ENCODE measurements around the gene RBCK1.
A peak's percentile ranks its signal among the peaks of the same experiment; 100 is the strongest.

The RBCK1 gene

GRCh38 chr20:404088-404487 lies 4.0 kb upstream of the RBCK1 start:
- 93% methylated on average over 4 of the region's 4 CpGs for WGBS (ENCODE audit: insufficient coverage)
- CTCF ChIA-PET, result interaction anchor here (1.4 to 2.2 kb wide), 2 partner anchors 28 to 50 kb away, joined by 3 to 8 read pairs; no protein-coding TSS in a partner anchor
- H3K27ac ChIP-seq (ENCODE audit: insufficient read depth in 1 of 2, low read depth in 1 of 2, low read length in 2 of 2, poor library complexity in 1 of 2, severe bottlenecking in 2 of 2), result no peak overlapping the region
- no peaks in the 10 kb centered on the region for H3K27me3 ChIP-seq (replicated peaks in 2 of 5; ENCODE audit: control insufficient read depth in 4 of 5, insufficient read depth in 5 of 5, low read length in 4 of 5)
- H3K36me3 ChIP-seq (ENCODE audit: control insufficient read depth in 4 of 4, insufficient read depth in 4 of 4, low read length in 3 of 4), result no peaks in the 10 kb centered on the region
- no peaks in the 10 kb centered on the region for H3K9me3 ChIP-seq (ENCODE audit: control extremely low read depth in 1 of 5, control insufficient read depth in 4 of 5, insufficient read depth in 2 of 5, low read depth in 1 of 5, low read length in 4 of 5)
- POLR2A ChIA-PET, result interaction anchor here (1.0 kb wide), 1 partner anchor 12 kb away, joined by 3 read pairs; no protein-coding TSS in a partner anchor
- no peak for DNase-seq
- no peak overlapping the region for H3K4me3 ChIP-seq (ENCODE audit: control insufficient read depth in 1 of 7, extremely low read depth in 1 of 7, insufficient read depth in 4 of 7, low read depth in 2 of 7, low read length in 6 of 7)
- peaks cover 0 to 34% (median 19%) of the 10 kb centered on the region in 4 experiments for H3K4me1 ChIP-seq (ENCODE audit: control extremely low read depth in 1 of 4, control insufficient read depth in 4 of 4, insufficient read depth in 4 of 4, low read length in 3 of 4)

GRCh38 chr20:406200-407132 lies 1.6 kb upstream of the RBCK1 start:
- Histone ChIP-seq H3K4me1 (ENCODE audit: control extremely low read depth in 1 of 4, control insufficient read depth in 4 of 4, insufficient read depth in 4 of 4, low read length in 3 of 4) (peaks cover 6 to 36% (median 26%) of the 10 kb centered on the region in 4 experiments), H3K4me3 (ENCODE audit: control insufficient read depth in 1 of 7, extremely low read depth in 1 of 7, insufficient read depth in 4 of 7, low read depth in 2 of 7, low read length in 6 of 7) (peak overlapping the region in 2 of 7 experiments; percentile 65 to 79), H3K9me3 (ENCODE audit: control extremely low read depth in 1 of 5, control insufficient read depth in 4 of 5, insufficient read depth in 2 of 5, low read depth in 1 of 5, low read length in 4 of 5) (no peaks in the 10 kb centered on the region), H3K36me3 (ENCODE audit: control insufficient read depth in 4 of 4, insufficient read depth in 4 of 4, low read length in 3 of 4) (peaks cover 6 to 15% (median 9%) of the 10 kb centered on the region in 4 experiments), H3K27ac (ENCODE audit: insufficient read depth in 1 of 2, low read depth in 1 of 2, low read length in 2 of 2, poor library complexity in 1 of 2, severe bottlenecking in 2 of 2) (no peak overlapping the region), H3K27me3 (replicated peaks in 2 of 5; ENCODE audit: control insufficient read depth in 4 of 5, insufficient read depth in 5 of 5, low read length in 4 of 5) (no peaks in the 10 kb centered on the region)
- POLR2A ChIA-PET, result interaction anchor here (1.0 kb wide), 1 partner anchor 8 kb away, joined by 3 read pairs; no protein-coding TSS in a partner anchor
- 93% methylated on average over 5 of the region's 9 CpGs for WGBS (ENCODE audit: insufficient coverage)
- CTCF ChIA-PET, result interaction anchor here (0.6 to 1.9 kb wide), 11 partner anchors 8 to 131 kb away, joined by 3 to 8 read pairs (median 4); no protein-coding TSS in a partner anchor
- DNase-seq, result no peak

GRCh38 chr20:407133-407952 lies 756 bp upstream of the RBCK1 start:
- Histone ChIP-seq H3K36me3 (ENCODE audit: control insufficient read depth in 4 of 4, insufficient read depth in 4 of 4, low read length in 3 of 4) (peaks cover 6 to 22% (median 16%) of the 10 kb centered on the region in 4 experiments), H3K27me3 (replicated peaks in 2 of 5; ENCODE audit: control insufficient read depth in 4 of 5, insufficient read depth in 5 of 5, low read length in 4 of 5) (no peaks in the 10 kb centered on the region), H3K9me3 (ENCODE audit: control extremely low read depth in 1 of 5, control insufficient read depth in 4 of 5, insufficient read depth in 2 of 5, low read depth in 1 of 5, low read length in 4 of 5) (peaks cover 0 to 4% (median 0%) of the 10 kb centered on the region in 5 experiments), H3K4me3 (ENCODE audit: control insufficient read depth in 1 of 7, extremely low read depth in 1 of 7, insufficient read depth in 4 of 7, low read depth in 2 of 7, low read length in 6 of 7) (peak overlapping the region in 6 of 7 experiments; percentile 59 to 79 (median 68)), H3K4me1 (ENCODE audit: control extremely low read depth in 1 of 4, control insufficient read depth in 4 of 4, insufficient read depth in 4 of 4, low read length in 3 of 4) (peaks cover 6 to 30% (median 23%) of the 10 kb centered on the region in 4 experiments), H3K27ac (ENCODE audit: insufficient read depth in 1 of 2, low read depth in 1 of 2, low read length in 2 of 2, poor library complexity in 1 of 2, severe bottlenecking in 2 of 2) (peak overlapping the region in 1 of 2 experiments; percentile 63)
- CTCF ChIA-PET, result interaction anchor here (0.6 to 1.9 kb wide), 14 partner anchors 9 to 130 kb away, joined by 3 to 8 read pairs (median 4); no protein-coding TSS in a partner anchor
- 9% methylated on average over 38 of the region's 45 CpGs for WGBS (ENCODE audit: insufficient coverage)
- DNase-seq, result peak; percentile 75 to 85 (median 80)
- POLR2A ChIA-PET, result interaction anchor here (1.0 kb wide), 1 partner anchor 9 kb away, joined by 3 read pairs; no protein-coding TSS in a partner anchor

- 13% methylated on average over 7 of the region's 7 CpGs for WGBS (ENCODE audit: insufficient coverage)
These were observed 971 bp downstream of the RBCK1 start for GRCh38 chr20:408843-409696.

GRCh38 chr20:409697-410559 lies 1.8 kb downstream of the RBCK1 start:
- POLR2A ChIA-PET, result no interaction called here
- Histone ChIP-seq H3K4me1 (ENCODE audit: control extremely low read depth in 1 of 4, control insufficient read depth in 4 of 4, insufficient read depth in 4 of 4, low read length in 3 of 4) (peaks cover 6 to 27% (median 23%) of the 10 kb centered on the region in 4 experiments), H3K27me3 (replicated peaks in 2 of 5; ENCODE audit: control insufficient read depth in 4 of 5, insufficient read depth in 5 of 5, low read length in 4 of 5) (no peaks in the 10 kb centered on the region), H3K4me3 (ENCODE audit: control insufficient read depth in 1 of 7, extremely low read depth in 1 of 7, insufficient read depth in 4 of 7, low read depth in 2 of 7, low read length in 6 of 7) (peak overlapping the region in 5 of 7 experiments; percentile 63 to 99 (median 93)), H3K36me3 (ENCODE audit: control insufficient read depth in 4 of 4, insufficient read depth in 4 of 4, low read length in 3 of 4) (peaks cover 6 to 29% (median 21%) of the 10 kb centered on the region in 4 experiments), H3K9me3 (ENCODE audit: control extremely low read depth in 1 of 5, control insufficient read depth in 4 of 5, insufficient read depth in 2 of 5, low read depth in 1 of 5, low read length in 4 of 5) (peaks cover 0 to 4% (median 0%) of the 10 kb centered on the region in 5 experiments), H3K27ac (ENCODE audit: insufficient read depth in 1 of 2, low read depth in 1 of 2, low read length in 2 of 2, poor library complexity in 1 of 2, severe bottlenecking in 2 of 2) (peak overlapping the region in 1 of 2 experiments; percentile 92)
- DNase-seq, result no peak
- CTCF ChIA-PET, result interaction anchor here (0.9 to 3.0 kb wide), 5 partner anchors 11 to 76 kb away, joined by 3 to 11 read pairs (median 4); no protein-coding TSS in a partner anchor
- 87% methylated on average over 10 of the region's 14 CpGs for WGBS (ENCODE audit: insufficient coverage)

More at GRCh38 chr20:408843-409696, 971 bp downstream of the RBCK1 start:
- CTCF ChIA-PET, result interaction anchor here (3.0 kb wide), 1 partner anchor 21 kb away, joined by 11 read pairs; no protein-coding TSS in a partner anchor
- Histone ChIP-seq H3K27ac (ENCODE audit: insufficient read depth in 1 of 2, low read depth in 1 of 2, low read length in 2 of 2, poor library complexity in 1 of 2, severe bottlenecking in 2 of 2) (peak overlapping the region; percentile 74 to 92), H3K27me3 (replicated peaks in 2 of 5; ENCODE audit: control insufficient read depth in 4 of 5, insufficient read depth in 5 of 5, low read length in 4 of 5) (no peaks in the 10 kb centered on the region), H3K36me3 (ENCODE audit: control insufficient read depth in 4 of 4, insufficient read depth in 4 of 4, low read length in 3 of 4) (peaks cover 6 to 29% (median 21%) of the 10 kb centered on the region in 4 experiments), H3K9me3 (ENCODE audit: control extremely low read depth in 1 of 5, control insufficient read depth in 4 of 5, insufficient read depth in 2 of 5, low read depth in 1 of 5, low read length in 4 of 5) (peaks cover 0 to 4% (median 0%) of the 10 kb centered on the region in 5 experiments), H3K4me1 (ENCODE audit: control extremely low read depth in 1 of 4, control insufficient read depth in 4 of 4, insufficient read depth in 4 of 4, low read length in 3 of 4) (peaks cover 6 to 27% (median 23%) of the 10 kb centered on the region in 4 experiments), H3K4me3 (ENCODE audit: control insufficient read depth in 1 of 7, extremely low read depth in 1 of 7, insufficient read depth in 4 of 7, low read depth in 2 of 7, low read length in 6 of 7) (peak overlapping the region; percentile 63 to 99 (median 96))
- DNase-seq, result peak; percentile 2 to 29 (median 17)
- POLR2A ChIA-PET, result no interaction called here
